ENCODE data around the gene LSM4. TPM values are rescaled to one million over a fixed set of nuclear protein-coding genes. Genes with fewer than 3 reads are reported as not detected.
A peak's percentile ranks its signal among the peaks of the same experiment; 100 is the strongest.

Gene LSM4
- total and polyA plus RNA-seq, 2 of the 13 experiments (the other 11 are each of a cell fraction or from before 2014, with no cell fraction given), result 65.8 to 166 TPM

DNA sequence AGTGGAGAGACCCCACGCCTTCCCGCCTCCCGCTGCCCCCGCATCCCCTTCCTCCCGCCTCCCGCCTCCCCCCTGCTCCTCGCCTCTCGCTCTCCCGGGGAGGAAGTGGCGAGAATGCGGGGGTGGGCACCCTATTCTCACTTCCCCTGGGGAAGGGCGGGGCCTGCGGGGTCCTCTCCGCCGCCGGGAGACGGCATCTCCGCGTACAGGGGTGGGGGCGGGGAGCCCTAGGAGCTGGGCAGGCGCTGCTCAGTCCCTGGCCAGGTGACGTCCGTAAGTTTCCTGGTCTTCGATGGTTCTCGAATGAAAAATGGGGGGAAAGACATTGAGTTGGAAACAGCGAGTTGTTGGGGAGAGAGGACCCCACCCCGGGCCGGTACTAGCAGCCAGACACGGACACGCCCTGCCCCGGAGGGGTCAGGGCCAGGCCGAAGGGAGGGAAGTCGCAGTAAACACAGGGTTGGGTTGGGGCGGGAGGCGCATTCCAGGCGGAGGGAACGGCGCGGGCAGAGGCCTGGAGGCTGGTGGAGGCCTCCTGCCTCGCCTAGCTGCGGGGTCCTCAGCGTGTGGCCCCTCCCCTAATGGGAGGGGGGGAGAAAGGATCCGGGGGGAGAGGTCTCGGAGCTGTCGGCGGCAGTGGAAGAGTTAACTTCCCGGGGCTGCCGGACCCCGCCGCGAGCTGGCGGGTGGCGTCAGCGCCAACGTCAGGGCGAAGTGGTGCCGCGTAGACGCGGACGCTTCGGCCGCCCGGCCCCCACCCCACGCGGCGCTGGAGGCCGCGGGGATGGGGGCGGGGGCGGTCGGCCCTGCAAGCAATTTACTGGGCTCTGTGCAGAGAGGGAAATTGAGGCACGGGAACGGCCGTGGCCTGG is 31.1 kb downstream of the LSM4 start (continued):
- TF ChIP-seq, protein P1, sequence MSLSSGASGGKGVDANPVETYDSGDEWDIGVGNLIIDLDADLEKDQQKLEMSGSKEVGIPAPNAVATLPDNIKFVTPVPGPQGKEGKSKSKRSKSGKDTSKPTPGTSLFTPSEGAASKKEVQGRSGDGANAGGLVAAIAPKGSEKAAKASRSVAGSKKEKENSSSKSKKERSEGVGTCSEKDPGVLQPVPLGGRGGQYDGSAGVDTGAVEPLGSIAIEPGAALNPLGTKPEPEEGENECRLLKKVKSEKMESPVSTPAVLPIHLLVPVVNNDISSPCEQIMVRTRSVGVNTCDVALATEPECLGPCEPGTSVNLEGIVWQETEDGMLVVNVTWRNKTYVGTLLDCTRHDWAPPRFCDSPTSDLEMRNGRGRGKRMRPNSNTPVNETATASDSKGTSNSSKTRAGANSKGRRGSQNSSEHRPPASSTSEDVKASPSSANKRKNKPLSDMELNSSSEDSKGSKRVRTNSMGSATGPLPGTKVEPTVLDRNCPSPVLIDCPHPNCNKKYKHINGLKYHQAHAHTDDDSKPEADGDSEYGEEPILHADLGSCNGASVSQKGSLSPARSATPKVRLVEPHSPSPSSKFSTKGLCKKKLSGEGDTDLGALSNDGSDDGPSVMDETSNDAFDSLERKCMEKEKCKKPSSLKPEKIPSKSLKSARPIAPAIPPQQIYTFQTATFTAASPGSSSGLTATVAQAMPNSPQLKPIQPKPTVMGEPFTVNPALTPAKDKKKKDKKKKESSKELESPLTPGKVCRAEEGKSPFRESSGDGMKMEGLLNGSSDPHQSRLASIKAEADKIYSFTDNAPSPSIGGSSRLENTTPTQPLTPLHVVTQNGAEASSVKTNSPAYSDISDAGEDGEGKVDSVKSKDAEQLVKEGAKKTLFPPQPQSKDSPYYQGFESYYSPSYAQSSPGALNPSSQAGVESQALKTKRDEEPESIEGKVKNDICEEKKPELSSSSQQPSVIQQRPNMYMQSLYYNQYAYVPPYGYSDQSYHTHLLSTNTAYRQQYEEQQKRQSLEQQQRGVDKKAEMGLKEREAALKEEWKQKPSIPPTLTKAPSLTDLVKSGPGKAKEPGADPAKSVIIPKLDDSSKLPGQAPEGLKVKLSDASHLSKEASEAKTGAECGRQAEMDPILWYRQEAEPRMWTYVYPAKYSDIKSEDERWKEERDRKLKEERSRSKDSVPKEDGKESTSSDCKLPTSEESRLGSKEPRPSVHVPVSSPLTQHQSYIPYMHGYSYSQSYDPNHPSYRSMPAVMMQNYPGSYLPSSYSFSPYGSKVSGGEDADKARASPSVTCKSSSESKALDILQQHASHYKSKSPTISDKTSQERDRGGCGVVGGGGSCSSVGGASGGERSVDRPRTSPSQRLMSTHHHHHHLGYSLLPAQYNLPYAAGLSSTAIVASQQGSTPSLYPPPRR (CRISPR knock-in tag; IDR thresholded peaks at IDR 0.05; ENCODE audit: borderline replicate concordance), result 0 out of 2 replicates have a peak, but pooled peaks have one; percentile 63
- TF ChIP-seq, protein P2, sequence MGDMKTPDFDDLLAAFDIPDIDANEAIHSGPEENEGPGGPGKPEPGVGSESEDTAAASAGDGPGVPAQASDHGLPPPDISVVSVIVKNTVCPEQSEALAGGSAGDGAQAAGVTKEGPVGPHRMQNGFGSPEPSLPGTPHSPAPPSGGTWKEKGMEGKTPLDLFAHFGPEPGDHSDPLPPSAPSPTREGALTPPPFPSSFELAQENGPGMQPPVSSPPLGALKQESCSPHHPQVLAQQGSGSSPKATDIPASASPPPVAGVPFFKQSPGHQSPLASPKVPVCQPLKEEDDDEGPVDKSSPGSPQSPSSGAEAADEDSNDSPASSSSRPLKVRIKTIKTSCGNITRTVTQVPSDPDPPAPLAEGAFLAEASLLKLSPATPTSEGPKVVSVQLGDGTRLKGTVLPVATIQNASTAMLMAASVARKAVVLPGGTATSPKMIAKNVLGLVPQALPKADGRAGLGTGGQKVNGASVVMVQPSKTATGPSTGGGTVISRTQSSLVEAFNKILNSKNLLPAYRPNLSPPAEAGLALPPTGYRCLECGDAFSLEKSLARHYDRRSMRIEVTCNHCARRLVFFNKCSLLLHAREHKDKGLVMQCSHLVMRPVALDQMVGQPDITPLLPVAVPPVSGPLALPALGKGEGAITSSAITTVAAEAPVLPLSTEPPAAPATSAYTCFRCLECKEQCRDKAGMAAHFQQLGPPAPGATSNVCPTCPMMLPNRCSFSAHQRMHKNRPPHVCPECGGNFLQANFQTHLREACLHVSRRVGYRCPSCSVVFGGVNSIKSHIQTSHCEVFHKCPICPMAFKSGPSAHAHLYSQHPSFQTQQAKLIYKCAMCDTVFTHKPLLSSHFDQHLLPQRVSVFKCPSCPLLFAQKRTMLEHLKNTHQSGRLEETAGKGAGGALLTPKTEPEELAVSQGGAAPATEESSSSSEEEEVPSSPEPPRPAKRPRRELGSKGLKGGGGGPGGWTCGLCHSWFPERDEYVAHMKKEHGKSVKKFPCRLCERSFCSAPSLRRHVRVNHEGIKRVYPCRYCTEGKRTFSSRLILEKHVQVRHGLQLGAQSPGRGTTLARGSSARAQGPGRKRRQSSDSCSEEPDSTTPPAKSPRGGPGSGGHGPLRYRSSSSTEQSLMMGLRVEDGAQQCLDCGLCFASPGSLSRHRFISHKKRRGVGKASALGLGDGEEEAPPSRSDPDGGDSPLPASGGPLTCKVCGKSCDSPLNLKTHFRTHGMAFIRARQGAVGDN (CRISPR knock-in tag; IDR thresholded peaks at IDR 0.05), result peak; percentile 94
- peak; percentile 87 for TF ChIP-seq ZSCAN25 (CRISPR knock-in tag; IDR thresholded peaks at IDR 0.05)
- no peak for TF ChIP-seq AGO1 (IDR thresholded peaks at IDR 0.05; ENCODE audit: low read depth, low read length, poor library complexity, severe bottlenecking)
- TF ChIP-seq, protein P3, sequence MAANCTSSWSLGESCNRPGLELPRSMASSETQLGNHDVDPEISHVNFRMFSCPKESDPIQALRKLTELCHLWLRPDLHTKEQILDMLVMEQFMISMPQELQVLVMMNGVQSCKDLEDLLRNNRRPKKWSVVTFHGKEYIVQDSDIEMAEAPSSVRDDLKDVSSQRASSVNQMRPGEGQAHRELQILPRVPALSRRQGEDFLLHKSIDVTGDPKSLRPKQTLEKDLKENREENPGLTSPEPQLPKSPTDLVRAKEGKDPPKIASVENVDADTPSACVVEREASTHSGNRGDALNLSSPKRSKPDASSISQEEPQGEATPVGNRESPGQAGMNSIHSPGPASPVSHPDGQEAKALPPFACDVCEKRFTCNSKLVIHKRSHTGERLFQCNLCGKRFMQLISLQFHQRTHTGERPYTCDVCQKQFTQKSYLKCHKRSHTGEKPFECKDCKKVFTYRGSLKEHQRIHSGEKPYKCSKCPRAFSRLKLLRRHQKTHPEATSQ (CRISPR knock-in tag; IDR thresholded peaks at IDR 0.05; ENCODE audit: borderline replicate concordance), result no peak
- TF ChIP-seq, protein P4, sequence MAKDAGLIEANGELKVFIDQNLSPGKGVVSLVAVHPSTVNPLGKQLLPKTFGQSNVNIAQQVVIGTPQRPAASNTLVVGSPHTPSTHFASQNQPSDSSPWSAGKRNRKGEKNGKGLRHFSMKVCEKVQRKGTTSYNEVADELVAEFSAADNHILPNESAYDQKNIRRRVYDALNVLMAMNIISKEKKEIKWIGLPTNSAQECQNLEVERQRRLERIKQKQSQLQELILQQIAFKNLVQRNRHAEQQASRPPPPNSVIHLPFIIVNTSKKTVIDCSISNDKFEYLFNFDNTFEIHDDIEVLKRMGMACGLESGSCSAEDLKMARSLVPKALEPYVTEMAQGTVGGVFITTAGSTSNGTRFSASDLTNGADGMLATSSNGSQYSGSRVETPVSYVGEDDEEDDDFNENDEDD (CRISPR knock-in tag; IDR thresholded peaks at IDR 0.05; ENCODE audit: borderline replicate concordance), result peak; percentile 50; the same call in 1 of the 2 replicates
- TF ChIP-seq SMAD1 (CRISPR knock-in tag; IDR thresholded peaks at IDR 0.05; ENCODE audit: borderline replicate concordance, low read depth), result no peak
- TF ChIP-seq PCBP1 (IDR thresholded peaks at IDR 0.05; ENCODE audit: borderline replicate concordance, low read depth, low read length), result 0 out of 2 replicates have a peak, but pooled peaks have one; percentile 55
- TF ChIP-seq, protein P5, sequence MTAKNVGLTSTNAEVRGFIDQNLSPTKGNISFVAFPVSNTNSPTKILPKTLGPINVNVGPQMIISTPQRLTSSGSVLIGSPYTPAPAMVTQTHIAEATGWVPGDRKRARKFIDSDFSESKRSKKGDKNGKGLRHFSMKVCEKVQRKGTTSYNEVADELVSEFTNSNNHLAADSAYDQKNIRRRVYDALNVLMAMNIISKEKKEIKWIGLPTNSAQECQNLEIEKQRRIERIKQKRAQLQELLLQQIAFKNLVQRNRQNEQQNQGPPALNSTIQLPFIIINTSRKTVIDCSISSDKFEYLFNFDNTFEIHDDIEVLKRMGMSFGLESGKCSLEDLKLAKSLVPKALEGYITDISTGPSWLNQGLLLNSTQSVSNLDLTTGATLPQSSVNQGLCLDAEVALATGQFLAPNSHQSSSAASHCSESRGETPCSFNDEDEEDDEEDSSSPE (CRISPR knock-in tag; IDR thresholded peaks at IDR 0.05), result peak; percentile 65
- TF ChIP-seq GATAD1 (CRISPR knock-in tag; IDR thresholded peaks at IDR 0.05), result peak; percentile 67
- peak; percentile 51; the same call in 1 of the 2 replicates for TF ChIP-seq THAP11 (CRISPR knock-in tag; IDR thresholded peaks at IDR 0.05)
- TF ChIP-seq BCL6 (CRISPR knock-in tag; IDR thresholded peaks at IDR 0.05), result peak; percentile 69
- no peak for TF ChIP-seq SMC3 (IDR thresholded peaks at IDR 0.05; ENCODE audit: low read length)
- TF ChIP-seq ZNF282 (IDR thresholded peaks at IDR 0.05; ENCODE audit: partially characterized antibody), result no peak
